ENCODE results near the gene ISG20. TPM values are rescaled to one million over a fixed set of nuclear protein-coding genes. Genes with fewer than 3 reads are reported as not detected.

Gene ISG20
- total RNA-seq: 84.6 and 87.1 TPM in 2 replicates

GRCh38 chr15:88638626-88639372, at the start of gene ISG20:
TSS of gene ISG20 (plus strand) at chr15:88639016. CDS start at chr15:88639367, 351 bp downstream.
- ChIA-PET POLR2A (interaction anchor here (1.0 to 1.6 kb wide), 7 partner anchors 10 to 449 kb away, joined by 3 to 19 read pairs (median 8); partner anchors contain the start of genes ABHD2, AEN, MRPL46 and MRPS11), CTCF (interaction anchor here (1.0 to 1.8 kb wide), 5 partner anchors 9 to 195 kb away, joined by 3 to 7 read pairs (median 6); no protein-coding TSS in a partner anchor)
- DNase-seq: peak; percentile 82
- Mint-ChIP-seq H3K9me3 (no peaks in the 10 kb centered on the region), H3K27ac (peak within 1 kb of the TSS; percentile 97), H3K4me3 (peak within 1 kb of the TSS; percentile 91), H3K4me1 (peaks cover 90% of the 10 kb centered on the region), H3K27me3 (no peaks in the 10 kb centered on the region), H3K36me3 (ENCODE audit: low read depth) (peaks cover 37% of the 10 kb centered on the region)
- peak; percentile 70 for ATAC-seq (ENCODE audit: low read depth)
- intact Hi-C loops (cut with micrococcal nuclease): loop anchor here (1.0 kb wide), 6 partner anchors 11 to 450 kb away; partner anchors contain the start of genes ABHD2, AEN, DET1 and MRPL46
- TF ChIP-seq CTCF (IDR thresholded peaks at IDR 0.05): no peak

GRCh38 chr15:88590759-88591158, 48.1 kb upstream of the ISG20 start:
- Mint-ChIP-seq H3K36me3 (ENCODE audit: low read depth) (no peaks in the 10 kb centered on the region), H3K4me3 (no peak overlapping the region), H3K27me3 (no peaks in the 10 kb centered on the region), H3K9me3 (peaks cover 5% of the 10 kb centered on the region), H3K27ac (no peak overlapping the region), H3K4me1 (no peaks in the 10 kb centered on the region)
- intact Hi-C loops (cut with micrococcal nuclease): no loop called here
- no peak for TF ChIP-seq CTCF (IDR thresholded peaks at IDR 0.05)
- DNase-seq: no peak
- POLR2A ChIA-PET: interaction anchor here (0.7 kb wide), 1 partner anchor 222 kb away, joined by 5 read pairs; no protein-coding TSS in a partner anchor
- CTCF ChIA-PET: no interaction called here
- no peak for ATAC-seq (ENCODE audit: low read depth)

GRCh38 chr15:88591384-88591783, 47.4 kb upstream of the ISG20 start:
- ChIA-PET CTCF (no interaction called here), POLR2A (interaction anchor here (0.7 kb wide), 1 partner anchor 222 kb away, joined by 5 read pairs; no protein-coding TSS in a partner anchor)
- intact Hi-C loops (cut with micrococcal nuclease): no loop called here
- no peak for ATAC-seq (ENCODE audit: low read depth)
- Mint-ChIP-seq H3K4me3 (no peak overlapping the region), H3K4me1 (no peaks in the 10 kb centered on the region), H3K9me3 (peaks cover 5% of the 10 kb centered on the region), H3K36me3 (ENCODE audit: low read depth) (no peaks in the 10 kb centered on the region), H3K27ac (no peak overlapping the region), H3K27me3 (no peaks in the 10 kb centered on the region)
- DNase-seq: no peak
- no peak for TF ChIP-seq CTCF (IDR thresholded peaks at IDR 0.05)

GRCh38 chr15:88603885-88604284, 34.9 kb upstream of the ISG20 start:
- intact Hi-C loops (cut with micrococcal nuclease): no loop called here
- H3K27me3 Mint-ChIP-seq: peaks cover 59% of the 10 kb centered on the region
- H3K4me3 Mint-ChIP-seq: peak overlapping the region; percentile 9
- H3K4me1 Mint-ChIP-seq: peaks cover 19% of the 10 kb centered on the region
- ATAC-seq (ENCODE audit: low read depth) (no peak), DNase-seq (no peak)
- no peak for TF ChIP-seq CTCF (IDR thresholded peaks at IDR 0.05)
- no peak overlapping the region for H3K27ac Mint-ChIP-seq
- CTCF ChIA-PET: no interaction called here
- no peaks in the 10 kb centered on the region for H3K36me3 Mint-ChIP-seq (ENCODE audit: low read depth)
- POLR2A ChIA-PET: no interaction called here
- no peaks in the 10 kb centered on the region for H3K9me3 Mint-ChIP-seq

- H3K4me1 Mint-ChIP-seq: peaks cover 19% of the 10 kb centered on the region
- CTCF ChIA-PET: no interaction called here
- H3K27ac Mint-ChIP-seq: no peak overlapping the region
- H3K36me3 Mint-ChIP-seq (ENCODE audit: low read depth): no peaks in the 10 kb centered on the region
- TF ChIP-seq CTCF (IDR thresholded peaks at IDR 0.05): no peak
- peak overlapping the region; percentile 52 for H3K4me3 Mint-ChIP-seq
- no peak for DNase-seq
- no peak for ATAC-seq (ENCODE audit: low read depth)
- H3K9me3 Mint-ChIP-seq: no peaks in the 10 kb centered on the region
- intact Hi-C loops (cut with micrococcal nuclease): no loop called here
- peaks cover 66% of the 10 kb centered on the region for H3K27me3 Mint-ChIP-seq
- POLR2A ChIA-PET: no interaction called here
Observed at GRCh38 chr15:88604381-88605188, 34.2 kb upstream of the ISG20 start.
